Smooth muscle cell of the coronary artery (primary cell): ENCODE results near the gene ZNF732. TPM values are rescaled to one million over a fixed set of nuclear protein-coding genes. Genes with fewer than 3 reads are reported as not detected.

ENCODE experiments used
- total RNA-seq: library from RNA; depleted of rRNA; stranded (reverse); fragments of >200 nt; gene quantifications from 2 replicates; pipeline ENCODE4 v1.2.3, GENCODE V29; 2014; ENCODE audit warnings: low replicate concordance

ZNF732 gene
- 0.30 TPM in 1 of 2 replicates, not detected in the other for total RNA-seq

GRCh38 chr4:304969-305680, at the start of gene ZNF732:
ZNF732 (minus strand) TSS chr4:305474; CDS start chr4:305310, 164 bp downstream.

GRCh38 chr4:337143-337931, 32.1 kb upstream of the ZNF732 start, which contains the start of gene ZNF141:
ZNF141 (plus strand) TSS chr4:337814; CDS start chr4:337984, 170 bp downstream.

Other genes starting within 250 kb of the ZNF732 start
- gene ZNF718, start 181.0 kb downstream of the ZNF732 start, total RNA-seq: 3.2 and 3.6 TPM in 2 replicates
- gene ZNF141, start 32.3 kb upstream of the ZNF732 start, total RNA-seq: 4.0 and 5.9 TPM in 2 replicates
- 9.0 and 12.9 TPM in 2 replicates for gene ZNF721, start 193.7 kb upstream of the ZNF732 start, total RNA-seq
- gene PIGG, start 193.7 kb upstream of the ZNF732 start, total RNA-seq: 41.0 and 49.5 TPM in 2 replicates